ENCODE results near the gene TMEM147. TPM values are rescaled to one million over a fixed set of nuclear protein-coding genes. Genes with fewer than 3 reads are reported as not detected.

Gene TMEM147
- total RNA-seq, 1 donor from 2014 or later, result 104 TPM

GRCh38 chr19:35501684-35502083 lies 43.7 kb upstream of the TMEM147 start:
- Mint-ChIP-seq H3K4me3 (no peak overlapping the region), H3K4me1 (ENCODE audit: unreplicated experiment) (no peaks in the 10 kb centered on the region), H3K27ac (no peak overlapping the region), H3K27me3 (no peaks in the 10 kb centered on the region), H3K36me3 (peaks cover 5% of the 10 kb centered on the region), H3K9me3 (no peaks in the 10 kb centered on the region)
- no peak for TF ChIP-seq CTCF (conservative IDR thresholded peaks at IDR 0.05)
- no peak for DNase-seq (ENCODE audit: extremely low spot score, unreplicated experiment)

GRCh38 chr19:35502751-35503150 lies 42.7 kb upstream of the TMEM147 start:
- Mint-ChIP-seq H3K9me3 (no peaks in the 10 kb centered on the region), H3K4me3 (no peak overlapping the region), H3K36me3 (peaks cover 5% of the 10 kb centered on the region), H3K4me1 (ENCODE audit: unreplicated experiment) (no peaks in the 10 kb centered on the region), H3K27ac (peak overlapping the region; percentile 55), H3K27me3 (peaks cover 6% of the 10 kb centered on the region)
- TF ChIP-seq CTCF (conservative IDR thresholded peaks at IDR 0.05), result no peak
- DNase-seq (ENCODE audit: extremely low spot score, unreplicated experiment), result no peak

- Mint-ChIP-seq H3K36me3 (peaks cover 5% of the 10 kb centered on the region), H3K27me3 (peaks cover 28% of the 10 kb centered on the region), H3K27ac (no peak overlapping the region), H3K4me1 (ENCODE audit: unreplicated experiment) (peaks cover 9% of the 10 kb centered on the region), H3K4me3 (no peak overlapping the region), H3K9me3 (no peaks in the 10 kb centered on the region)
- no peak for DNase-seq (ENCODE audit: extremely low spot score, unreplicated experiment)
- no peak for TF ChIP-seq CTCF (conservative IDR thresholded peaks at IDR 0.05)
These were observed 39.4 kb upstream of the TMEM147 start for GRCh38 chr19:35506011-35506410.

GRCh38 chr19:35507561-35507960 lies 37.9 kb upstream of the TMEM147 start:
- Mint-ChIP-seq H3K4me1 (ENCODE audit: unreplicated experiment) (peaks cover 9% of the 10 kb centered on the region), H3K9me3 (no peaks in the 10 kb centered on the region), H3K27ac (no peak overlapping the region), H3K27me3 (peaks cover 32% of the 10 kb centered on the region), H3K36me3 (peaks cover 5% of the 10 kb centered on the region), H3K4me3 (no peak overlapping the region)
- DNase-seq (ENCODE audit: extremely low spot score, unreplicated experiment), result no peak
- TF ChIP-seq CTCF (conservative IDR thresholded peaks at IDR 0.05), result no peak

- no peak overlapping the region for H3K27ac Mint-ChIP-seq
- H3K4me1 Mint-ChIP-seq (ENCODE audit: unreplicated experiment), result peaks cover 9% of the 10 kb centered on the region
- H3K36me3 Mint-ChIP-seq, result peaks cover 5% of the 10 kb centered on the region
These were observed 37.3 kb upstream of the TMEM147 start for GRCh38 chr19:35508129-35508528.

More at GRCh38 chr19:35508129-35508528, 37.3 kb upstream of the TMEM147 start:
- H3K4me3 Mint-ChIP-seq, result peak overlapping the region; percentile 91
- H3K9me3 Mint-ChIP-seq, result no peaks in the 10 kb centered on the region
- no peak for DNase-seq (ENCODE audit: extremely low spot score, unreplicated experiment)
- H3K27me3 Mint-ChIP-seq, result peaks cover 38% of the 10 kb centered on the region
- TF ChIP-seq CTCF (conservative IDR thresholded peaks at IDR 0.05), result no peak
